GM10847 (cell line): ENCODE measurements around the gene ALCAM.

Source experiments
- POLR2A ChIP-seq: IDR thresholded peaks from 2 replicates; pipeline ENCODE4 v1.6.1; 2011; ENCODE audit not compliant: insufficient read length; ENCODE audit errors: extremely low read depth

Gene ALCAM

GRCh38 chr3:105534491-105534890 lies 167.8 kb downstream of the ALCAM start:
- TF ChIP-seq POLR2A: no peak

- no peak for TF ChIP-seq POLR2A
Observed at GRCh38 chr3:105537371-105538080, 170.8 kb downstream of the ALCAM start.

- TF ChIP-seq POLR2A: no peak
Observed at GRCh38 chr3:105538483-105538882, 171.8 kb downstream of the ALCAM start.

- no peak for TF ChIP-seq POLR2A
Observed at GRCh38 chr3:105539897-105540296, 173.2 kb downstream of the ALCAM start.

GRCh38 chr3:105542282-105543019 lies 175.7 kb downstream of the ALCAM start:
- no peak for TF ChIP-seq POLR2A

GRCh38 chr3:105545051-105545450 lies 178.3 kb downstream of the ALCAM start:
- TF ChIP-seq POLR2A: no peak

GRCh38 chr3:105553851-105554250 lies 187.1 kb downstream of the ALCAM start:
- no peak for TF ChIP-seq POLR2A

GRCh38 chr3:105555206-105555605 lies 188.5 kb downstream of the ALCAM start:
- no peak for TF ChIP-seq POLR2A

- TF ChIP-seq POLR2A: no peak
Observed at GRCh38 chr3:105559856-105560255, 193.1 kb downstream of the ALCAM start.

- no peak for TF ChIP-seq POLR2A
Observed at GRCh38 chr3:105561876-105562275, 195.2 kb downstream of the ALCAM start.

- no peak for TF ChIP-seq POLR2A
Observed at GRCh38 chr3:105564546-105565288, 198.0 kb downstream of the ALCAM start.

- no peak for TF ChIP-seq POLR2A
Observed at GRCh38 chr3:105571005-105571404, 204.3 kb downstream of the ALCAM start.

GRCh38 chr3:105572501-105572900 lies 205.8 kb downstream of the ALCAM start:
- no peak for TF ChIP-seq POLR2A

- TF ChIP-seq POLR2A: no peak
Observed at GRCh38 chr3:105579439-105579838, 212.7 kb downstream of the ALCAM start.

GRCh38 chr3:105580296-105580965 lies 213.7 kb downstream of the ALCAM start:
- no peak for TF ChIP-seq POLR2A
